OCI-LY7 (cell line): ENCODE measurements around the gene GPHA2. TPM values are rescaled to one million over a fixed set of nuclear protein-coding genes. Genes with fewer than 3 reads are reported as not detected.

ENCODE experiments used
- BruUV-seq: library from RNA; stranded (reverse); fragments of 400-500 nt; replicated peaks from 2 replicates; lab custom pipeline; 2021; lab: Mats Ljungman, UMichigan
- CTCF ChIA-PET: fragments of 300-600 bp; sonication (Branson Sonifier 250); formaldehyde crosslinking; loops from one replicate; lab custom pipeline; 2022; ENCODE audit warnings: antibody characterized with exemption; ENCODE audit not compliant: unreplicated experiment; lab: Charles Lee
- POLR2A ChIA-PET: fragments of 300-600 bp; sonication (Branson Sonifier 250); formaldehyde crosslinking; loops from one replicate; lab custom pipeline; 2022; ENCODE audit warnings: antibody characterized with exemption; lab: Charles Lee
- DNase-seq: peaks from one replicate; pipeline ENCODE4 v3.0.0-alpha.2; 2015; ENCODE audit warnings: low spot score
- H2AFZ ChIP-seq: fragments of 200-600 bp; sonication (generic), shearing (Covaris generic); 2 replicates; pipeline ENCODE4 v1.6.1; 2014; ENCODE audit warnings: mild to moderate bottlenecking, antibody characterized with exemption, low read length, moderate library complexity
- H3K27ac ChIP-seq: fragments of 200-600 bp; sonication (generic); 2 replicates; pipeline ENCODE4 v1.5.1; 2014; ENCODE audit warnings: mixed run types, low read depth, mild to moderate bottlenecking, moderate library complexity, low read length, inconsistent platforms; ENCODE audit not compliant: poor library complexity, severe bottlenecking
- H3K36me3 ChIP-seq: fragments of 200-600 bp; sonication (generic); 2 replicates; pipeline ENCODE4 v1.6.1; 2014; ENCODE audit warnings: mild to moderate bottlenecking, antibody characterized with exemption, low read length, moderate library complexity, mixed read lengths; ENCODE audit not compliant: insufficient read depth
- H3K4me1 ChIP-seq: fragments of 200-600 bp; sonication (generic); 2 replicates; pipeline ENCODE4 v1.5.1; 2014; ENCODE audit warnings: mild to moderate bottlenecking, low read length; ENCODE audit not compliant: insufficient read depth, poor library complexity, severe bottlenecking
- H3K4me2 ChIP-seq: fragments of 200-600 bp; sonication (generic); 2 replicates; pipeline ENCODE4 v1.6.1; 2014; ENCODE audit warnings: mild to moderate bottlenecking, low read length
- H3K4me3 ChIP-seq: fragments of 200-600 bp; sonication (generic); 2 replicates; pipeline ENCODE4 v1.5.1; 2014; ENCODE audit warnings: mild to moderate bottlenecking, low read depth, low read length; ENCODE audit not compliant: poor library complexity, severe bottlenecking
- H3K79me2 ChIP-seq: fragments of 200-600 bp; sonication (generic); 2 replicates; pipeline ENCODE4 v1.6.1; 2016; ENCODE audit warnings: low read depth, mild to moderate bottlenecking, low read length, moderate library complexity, mixed read lengths; ENCODE audit not compliant: insufficient read depth
- H3K9me2 ChIP-seq: fragments of 200-600 bp; sonication (generic); 2 replicates; pipeline ENCODE4 v1.6.1; 2016; ENCODE audit warnings: mild to moderate bottlenecking, low read length, mixed read lengths; ENCODE audit not compliant: insufficient read depth
- H3K9me3 ChIP-seq: fragments of 200-600 bp; sonication (generic); 2 replicates; pipeline ENCODE4 v1.6.1; 2014; ENCODE audit warnings: mild to moderate bottlenecking, mixed run types, low read length, mixed read lengths
- H4K20me1 ChIP-seq: fragments of 200-600 bp; sonication (generic); 2 replicates; pipeline ENCODE4 v1.6.1; 2014; ENCODE audit warnings: mild to moderate bottlenecking, antibody characterized with exemption, low read length, moderate library complexity, mixed read lengths; ENCODE audit not compliant: insufficient read depth
- EZH2phosphoT487 ChIP-seq: fragments of 200-600 bp; sonication (generic); IDR thresholded peaks from 2 replicates; pipeline ENCODE4 v1.6.1; 2018; ENCODE audit warnings: low read depth, borderline replicate concordance, mild to moderate bottlenecking, mixed run types, antibody characterized with exemption, low read length, moderate library complexity, mixed read lengths
- intact Hi-C: fragments of 100-400 bp; cut with micrococcal nuclease; formaldehyde crosslinking; loops from one replicate; pipeline ENCODE4 v1.10.0; 2022; ENCODE audit not compliant: unreplicated experiment
- total RNA-seq, 2 experiments: library from RNA; depleted of rRNA in 1 of 2; stranded (reverse); fragments of >200 nt in 1 of 2; shearing (Covaris generic) in 1 of 2; gene quantifications; 2 replicates each; pipeline ENCODE4 v1.2.3, GENCODE V29; 2014 to 2022
- TF ChIP-seq, protein P1 (sequence below): fragments of 200-600 bp; sonication (generic); conservative IDR thresholded peaks from 2 replicates; pipeline ENCODE4 v1.5.1; 2014; ENCODE audit warnings: mild to moderate bottlenecking, antibody characterized with exemption, low read length, moderate library complexity, mixed read lengths

GPHA2 gene
- total RNA-seq, 2 experiments from 2014 or later: not detected

DNA sequence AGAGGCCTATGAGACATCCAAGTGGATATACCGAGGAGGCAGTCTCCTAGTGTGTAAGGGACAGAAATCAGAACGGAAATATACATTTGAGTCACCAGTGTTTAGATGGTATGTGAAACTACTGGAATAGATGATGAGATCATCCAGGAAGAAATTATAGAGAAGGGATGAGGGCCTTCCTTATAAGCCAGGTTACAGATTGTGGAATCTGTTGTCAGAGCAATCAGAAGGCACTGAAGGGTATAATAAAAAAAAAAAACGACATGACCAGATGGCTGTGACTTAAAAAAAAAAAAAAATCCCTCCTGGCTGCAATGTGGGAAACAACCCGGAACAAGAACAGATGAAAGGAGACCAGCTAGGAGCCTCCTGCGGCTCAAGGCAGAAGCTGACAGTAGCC lies 33.5 kb upstream of the GPHA2 start:
- no peak for TF ChIP-seq EZH2phosphoT487
- TF ChIP-seq, protein P1, sequence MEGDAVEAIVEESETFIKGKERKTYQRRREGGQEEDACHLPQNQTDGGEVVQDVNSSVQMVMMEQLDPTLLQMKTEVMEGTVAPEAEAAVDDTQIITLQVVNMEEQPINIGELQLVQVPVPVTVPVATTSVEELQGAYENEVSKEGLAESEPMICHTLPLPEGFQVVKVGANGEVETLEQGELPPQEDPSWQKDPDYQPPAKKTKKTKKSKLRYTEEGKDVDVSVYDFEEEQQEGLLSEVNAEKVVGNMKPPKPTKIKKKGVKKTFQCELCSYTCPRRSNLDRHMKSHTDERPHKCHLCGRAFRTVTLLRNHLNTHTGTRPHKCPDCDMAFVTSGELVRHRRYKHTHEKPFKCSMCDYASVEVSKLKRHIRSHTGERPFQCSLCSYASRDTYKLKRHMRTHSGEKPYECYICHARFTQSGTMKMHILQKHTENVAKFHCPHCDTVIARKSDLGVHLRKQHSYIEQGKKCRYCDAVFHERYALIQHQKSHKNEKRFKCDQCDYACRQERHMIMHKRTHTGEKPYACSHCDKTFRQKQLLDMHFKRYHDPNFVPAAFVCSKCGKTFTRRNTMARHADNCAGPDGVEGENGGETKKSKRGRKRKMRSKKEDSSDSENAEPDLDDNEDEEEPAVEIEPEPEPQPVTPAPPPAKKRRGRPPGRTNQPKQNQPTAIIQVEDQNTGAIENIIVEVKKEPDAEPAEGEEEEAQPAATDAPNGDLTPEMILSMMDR: no peak
- H2AFZ ChIP-seq: peak overlapping the region; percentile 74; the same call in 1 of the 2 replicates
- H3K9me2 ChIP-seq: no peaks in the 10 kb centered on the region
- no peak overlapping the region for H3K27ac ChIP-seq
- no peaks in the 10 kb centered on the region for H4K20me1 ChIP-seq
- no peaks in the 10 kb centered on the region for H3K9me3 ChIP-seq
- no peak overlapping the region for H3K4me3 ChIP-seq
- no TSS peak for BruUV-seq
- no peak for DNase-seq
- peaks cover 50% of the 10 kb centered on the region for H3K4me1 ChIP-seq
- POLR2A ChIA-PET: interaction anchor here (0.6 kb wide), 1 partner anchor 42 kb away, joined by 3 read pairs; no protein-coding TSS in a partner anchor
- no peaks in the 10 kb centered on the region for H3K79me2 ChIP-seq
- CTCF ChIA-PET: no interaction called here
- no peak overlapping the region for H3K4me2 ChIP-seq
- no peaks in the 10 kb centered on the region for H3K36me3 ChIP-seq
- intact Hi-C loops: no loop called here

DNA sequence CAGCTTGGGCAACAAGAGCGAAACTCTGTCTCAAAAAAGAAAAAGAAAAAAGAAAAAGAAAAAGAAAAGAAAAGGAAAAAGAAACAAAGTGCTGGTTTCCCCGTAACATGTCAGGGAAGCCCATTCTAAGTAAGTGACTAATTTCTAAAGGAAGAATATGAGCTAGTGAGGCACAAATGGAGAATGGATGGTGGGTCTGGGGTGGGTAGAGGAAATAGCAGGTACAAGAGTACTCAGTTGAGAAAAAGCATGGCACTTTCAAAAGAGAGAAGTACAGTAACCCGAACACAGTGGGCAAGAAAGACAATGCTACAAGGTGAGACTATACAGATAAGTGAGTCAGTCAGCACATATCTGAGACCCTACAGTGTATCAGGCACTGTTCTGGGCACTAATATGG lies 31.7 kb upstream of the GPHA2 start:
- Histone ChIP-seq H3K27ac (no peak overlapping the region), H3K4me2 (no peak overlapping the region), H3K79me2 (no peaks in the 10 kb centered on the region), H3K9me2 (no peaks in the 10 kb centered on the region), H3K9me3 (no peaks in the 10 kb centered on the region), H3K36me3 (no peaks in the 10 kb centered on the region), H3K4me1 (peaks cover 34% of the 10 kb centered on the region), H3K4me3 (no peak overlapping the region), H4K20me1 (no peaks in the 10 kb centered on the region), H2AFZ (peak overlapping the region; percentile 37)
- BruUV-seq: no TSS peak
- TF ChIP-seq, protein P1: no peak
- no peak for TF ChIP-seq EZH2phosphoT487
- ChIA-PET POLR2A (interaction anchor here (1.2 kb wide), 1 partner anchor 22 kb away, joined by 4 read pairs; no protein-coding TSS in a partner anchor), CTCF (no interaction called here)
- intact Hi-C loops: no loop called here
- DNase-seq: no peak

DNA sequence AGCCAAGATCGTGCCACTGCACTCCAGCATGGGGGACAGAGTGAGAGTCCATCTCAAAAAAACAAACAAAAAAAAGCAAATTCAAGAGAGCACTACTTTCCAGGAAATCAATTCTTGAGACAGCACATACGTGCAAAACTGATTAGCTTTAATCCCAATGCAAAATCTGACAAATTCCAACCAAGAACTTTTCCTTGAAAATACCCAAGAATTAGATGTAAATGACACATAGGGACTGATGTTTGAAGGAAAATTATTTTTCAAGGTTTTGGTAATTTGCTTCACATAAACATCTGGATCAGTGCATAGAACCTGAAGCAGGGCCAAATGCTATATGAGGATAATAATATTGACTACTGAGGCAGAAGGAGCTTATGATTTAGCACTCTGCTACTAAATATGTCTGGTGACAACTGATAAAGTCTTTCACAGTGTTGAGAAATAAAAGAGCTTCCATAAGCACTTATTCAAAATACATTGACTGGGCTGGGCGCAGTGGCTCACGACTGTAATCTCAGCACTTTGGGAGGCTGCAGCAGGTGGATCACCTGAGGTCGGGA lies 27.5 kb upstream of the GPHA2 start:
- Histone ChIP-seq H3K36me3 (no peaks in the 10 kb centered on the region), H3K27ac (no peak overlapping the region), H2AFZ (no peak overlapping the region), H4K20me1 (no peaks in the 10 kb centered on the region), H3K4me3 (no peak overlapping the region), H3K4me2 (no peak overlapping the region), H3K9me2 (no peaks in the 10 kb centered on the region), H3K4me1 (peaks cover 9% of the 10 kb centered on the region), H3K79me2 (no peaks in the 10 kb centered on the region), H3K9me3 (no peaks in the 10 kb centered on the region)
- BruUV-seq: no TSS peak
- ChIA-PET CTCF (interaction anchor here (0.5 kb wide), 1 partner anchor 10 kb away, joined by 4 read pairs; no protein-coding TSS in a partner anchor), POLR2A (interaction anchor here (0.8 to 1.3 kb wide), 4 partner anchors 16 to 115 kb away, joined by 3 read pairs; no protein-coding TSS in a partner anchor)
- intact Hi-C loops: no loop called here
- TF ChIP-seq, protein P1: no peak
- TF ChIP-seq EZH2phosphoT487: no peak
- DNase-seq: no peak
